BJ (cell line): ENCODE results near the gene TUSC2. TPM values are rescaled to one million over a fixed set of nuclear protein-coding genes. Genes with fewer than 3 reads are reported as not detected.

Experiments
- CTCF ChIA-PET: fragments of 350-600 bp; formaldehyde crosslinking; extraction: SDS; loops from one replicate; lab custom pipeline; 2021; ENCODE audit warnings: antibody characterized with exemption, inconsistent platforms; lab: Yijun Ruan, JAX
- POLR2A ChIA-PET: fragments of 300-600 bp; sonication (Branson Sonifier 250); formaldehyde crosslinking; extraction: SDS; loops from one replicate; lab custom pipeline; 2021; ENCODE audit warnings: antibody characterized with exemption; lab: Charles Lee
- DNase-seq: peaks from one replicate; pipeline ENCODE4 v3.0.0-alpha.2; 2011; ENCODE audit warnings: low read depth
- H3K27me3 ChIP-seq: 2 replicates; pipeline ENCODE4 v1.6.0; 2011; ENCODE audit warnings: low read length; ENCODE audit not compliant: control insufficient read depth, insufficient read depth
- H3K36me3 ChIP-seq: 2 replicates; pipeline ENCODE4 v1.5.1; 2011; ENCODE audit warnings: low read length; ENCODE audit not compliant: control insufficient read depth, insufficient read depth
- H3K4me3 ChIP-seq: 2 replicates; pipeline ENCODE4 v1.5.1; 2011; ENCODE audit warnings: low read depth, mild to moderate bottlenecking, control low read depth, low read length
- polyA plus RNA-seq: library from polyadenylated mRNA; depleted of rRNA; stranded (reverse); fragments of >200 nt; gene quantifications from 2 replicates; pipeline ENCODE4 v1.2.3, GENCODE V29; 2011
- TF ChIP-seq, protein P1 (sequence below): IDR thresholded peaks from 2 replicates; pipeline ENCODE4 v1.5.1; 2011; ENCODE audit warnings: low read depth, mild to moderate bottlenecking, control low read depth, inconsistent platforms, low read length, moderate library complexity; ENCODE audit not compliant: insufficient read depth

The TUSC2 gene
- polyA plus RNA-seq, 1 experiment, result 38.9 TPM

DNA sequence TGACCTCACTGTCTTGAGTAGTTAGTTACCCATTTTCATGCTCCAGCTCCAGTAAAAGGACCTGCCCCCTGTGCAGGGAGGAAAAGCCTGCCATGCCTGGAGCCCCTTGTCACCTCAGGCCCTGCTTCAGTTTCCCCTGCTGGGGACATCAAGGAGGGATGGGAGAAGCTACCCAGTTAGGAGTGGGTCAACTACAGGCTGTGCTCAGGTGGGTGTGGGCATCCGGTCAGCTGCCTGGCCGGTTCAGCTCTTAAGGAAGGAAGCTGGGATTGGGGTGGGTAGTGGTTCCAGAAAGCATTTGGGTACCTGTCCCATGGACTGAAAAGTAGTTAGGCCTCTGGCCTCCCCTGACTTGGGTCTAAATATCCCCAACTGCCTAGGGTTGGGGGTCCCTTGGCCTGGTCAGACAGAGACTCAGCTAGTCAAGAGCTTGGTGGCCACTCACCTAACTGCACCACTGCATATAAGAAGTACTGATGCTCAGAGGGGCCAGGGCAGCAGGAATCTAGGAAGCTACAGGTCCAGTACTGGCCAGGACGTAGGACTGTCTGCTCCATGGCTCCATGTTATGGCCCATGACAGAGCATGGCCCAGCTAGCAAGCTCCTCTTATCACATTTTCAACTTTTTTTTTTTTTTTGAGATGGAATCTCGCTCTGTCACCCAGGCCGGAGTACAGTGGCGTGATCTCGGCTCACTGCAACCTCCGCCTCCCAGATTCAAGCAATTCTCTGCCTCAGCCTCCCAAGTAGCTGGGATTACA is 48.6 kb downstream of the TUSC2 start:
- ChIA-PET POLR2A (interaction anchor here (0.6 kb wide), 2 partner anchors 13 to 68 kb away, joined by 4 to 6 read pairs; no protein-coding TSS in a partner anchor), CTCF (interaction anchor here (0.6 to 5.6 kb wide), 9 partner anchors 10 to 85 kb away, joined by 3 to 23 read pairs (median 4); partner anchors contain the start of genes HYAL2 and SEMA3B)
- no peaks in the 10 kb centered on the region for H3K27me3 ChIP-seq
- TF ChIP-seq, protein P1, sequence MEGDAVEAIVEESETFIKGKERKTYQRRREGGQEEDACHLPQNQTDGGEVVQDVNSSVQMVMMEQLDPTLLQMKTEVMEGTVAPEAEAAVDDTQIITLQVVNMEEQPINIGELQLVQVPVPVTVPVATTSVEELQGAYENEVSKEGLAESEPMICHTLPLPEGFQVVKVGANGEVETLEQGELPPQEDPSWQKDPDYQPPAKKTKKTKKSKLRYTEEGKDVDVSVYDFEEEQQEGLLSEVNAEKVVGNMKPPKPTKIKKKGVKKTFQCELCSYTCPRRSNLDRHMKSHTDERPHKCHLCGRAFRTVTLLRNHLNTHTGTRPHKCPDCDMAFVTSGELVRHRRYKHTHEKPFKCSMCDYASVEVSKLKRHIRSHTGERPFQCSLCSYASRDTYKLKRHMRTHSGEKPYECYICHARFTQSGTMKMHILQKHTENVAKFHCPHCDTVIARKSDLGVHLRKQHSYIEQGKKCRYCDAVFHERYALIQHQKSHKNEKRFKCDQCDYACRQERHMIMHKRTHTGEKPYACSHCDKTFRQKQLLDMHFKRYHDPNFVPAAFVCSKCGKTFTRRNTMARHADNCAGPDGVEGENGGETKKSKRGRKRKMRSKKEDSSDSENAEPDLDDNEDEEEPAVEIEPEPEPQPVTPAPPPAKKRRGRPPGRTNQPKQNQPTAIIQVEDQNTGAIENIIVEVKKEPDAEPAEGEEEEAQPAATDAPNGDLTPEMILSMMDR, result no peak
- H3K4me3 ChIP-seq, result no peak overlapping the region
- H3K36me3 ChIP-seq, result peaks cover 22% of the 10 kb centered on the region
- DNase-seq, result no peak

DNA sequence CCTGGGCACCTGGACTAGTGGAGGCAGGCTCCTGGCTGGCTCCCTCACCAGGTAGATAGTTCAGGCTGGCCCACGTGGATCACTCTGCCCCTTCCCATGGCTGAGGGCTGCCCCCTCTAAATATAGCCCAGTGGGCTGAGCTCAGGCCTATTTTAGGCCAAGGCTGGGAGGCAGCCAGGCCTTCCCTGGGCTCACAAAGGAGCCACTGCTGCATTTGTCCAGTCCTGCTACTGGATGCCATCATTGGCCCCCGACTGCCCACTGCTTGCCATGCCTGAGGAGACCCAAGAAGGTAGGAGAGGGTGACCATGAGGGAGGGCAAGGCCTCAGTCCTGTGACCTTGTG is 49.2 kb downstream of the TUSC2 start, which contains the start of gene LSMEM2:
Gene LSMEM2, plus strand, starts transcription at position 208 of the 345 bp plus-strand sequence. Its CDS starts 27 bp downstream, at position 235.
- no peak for DNase-seq
- ChIA-PET POLR2A (no interaction called here), CTCF (interaction anchor here (0.6 to 5.6 kb wide), 9 partner anchors 10 to 336 kb away, joined by 3 to 23 read pairs (median 4); partner anchors contain the start of genes HYAL2 and SEMA3B)
- TF ChIP-seq, protein P1, result no peak
- no peak within 1 kb of the TSS for H3K4me3 ChIP-seq
- H3K36me3 ChIP-seq, result peaks cover 26% of the 10 kb centered on the region
- no peaks in the 10 kb centered on the region for H3K27me3 ChIP-seq

DNA sequence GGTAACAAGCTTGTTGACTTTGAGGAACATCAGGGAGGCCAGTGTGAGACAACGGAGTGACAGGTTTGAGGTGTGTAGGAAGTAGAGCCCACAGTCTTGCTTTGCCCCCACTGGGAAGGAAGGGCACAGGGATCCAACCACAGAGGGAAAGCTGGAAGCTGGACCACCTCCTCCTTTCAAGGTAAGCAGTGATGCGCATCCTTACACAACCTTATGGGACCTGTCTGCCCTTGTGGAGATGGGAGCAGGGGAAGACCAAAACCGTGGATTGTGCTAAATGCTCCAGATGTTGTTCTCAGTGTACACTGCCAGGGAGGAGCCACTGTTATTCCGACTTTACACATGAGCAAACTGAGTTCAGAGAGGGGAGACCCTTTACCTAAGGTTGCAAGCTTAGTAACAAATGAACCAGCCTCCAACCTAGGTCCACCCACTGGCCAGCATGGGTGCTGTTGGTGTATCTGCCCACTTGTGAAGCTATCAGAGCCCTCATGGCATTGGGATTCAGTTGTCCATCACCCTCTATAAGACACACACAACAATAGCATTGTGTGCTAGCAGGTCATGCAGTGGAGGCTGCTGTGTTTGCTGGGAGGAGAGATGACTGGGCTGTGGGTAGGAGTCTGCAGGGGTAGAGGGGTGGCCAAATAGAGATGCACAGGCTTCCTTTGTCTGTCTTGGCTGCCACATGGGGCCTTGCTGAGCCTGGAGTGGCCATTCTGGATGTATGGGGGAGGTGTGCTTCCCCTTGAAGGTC is 49.7 kb downstream of the TUSC2 start:
- DNase-seq, result no peak
- TF ChIP-seq, protein P1, result no peak
- Histone ChIP-seq H3K27me3 (no peaks in the 10 kb centered on the region), H3K36me3 (peaks cover 30% of the 10 kb centered on the region), H3K4me3 (no peak overlapping the region)
- ChIA-PET CTCF (interaction anchor here (0.6 to 5.6 kb wide), 8 partner anchors 9 to 336 kb away, joined by 3 to 23 read pairs (median 7); partner anchors contain the start of gene SEMA3B), POLR2A (no interaction called here)

DNA sequence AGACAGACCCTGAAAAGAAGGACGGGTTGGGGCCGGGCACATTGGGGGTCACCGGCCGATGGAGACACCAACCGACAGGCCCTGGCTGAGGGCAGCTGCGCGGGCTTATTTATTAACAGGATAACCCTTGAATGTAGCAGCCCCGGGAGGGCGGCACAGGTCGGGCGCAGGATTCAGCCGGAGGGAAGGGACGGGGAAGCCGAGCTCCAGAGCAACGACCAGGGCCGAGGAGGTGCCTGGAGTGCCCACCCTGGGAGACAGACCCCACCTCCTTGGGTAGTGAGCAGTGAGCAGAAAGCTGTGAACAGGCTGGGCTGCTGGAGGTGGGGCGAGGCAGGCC is 51.3 kb downstream of the TUSC2 start:
- Histone ChIP-seq H3K27me3 (no peaks in the 10 kb centered on the region), H3K36me3 (peaks cover 30% of the 10 kb centered on the region), H3K4me3 (no peak overlapping the region)
- ChIA-PET CTCF (interaction anchor here (0.9 to 5.6 kb wide), 4 partner anchors 17 to 82 kb away, joined by 4 to 23 read pairs (median 17); no protein-coding TSS in a partner anchor), POLR2A (no interaction called here)
- TF ChIP-seq, protein P1, result no peak
- DNase-seq, result no peak
